Neural progenitor cell (in vitro differentiated cells): ENCODE data around the gene CD300C. TPM values are rescaled to one million over a fixed set of nuclear protein-coding genes. Genes with fewer than 3 reads are reported as not detected.
A peak's percentile ranks its signal among the peaks of the same experiment; 100 is the strongest.

ENCODE experiments used
- DNase-seq: peaks from one replicate; pipeline ENCODE4 v3.0.0-alpha.2; 2016; ENCODE audit warnings: low spot score
- H2AFZ ChIP-seq: fragments of 200-600 bp; sonication (generic); replicated peaks from 2 replicates; pipeline ENCODE4 v1.6.1; 2016; ENCODE audit warnings: antibody characterized with exemption
- H3F3A ChIP-seq: fragments of 200-600 bp; sonication (generic); 2 replicates; pipeline ENCODE4 v1.6.1; 2016; ENCODE audit warnings: antibody characterized with exemption, low read depth
- H3K27ac ChIP-seq: fragments of 200-600 bp; sonication (generic); 2 replicates; pipeline ENCODE4 v1.5.1; 2016; ENCODE audit warnings: mild to moderate bottlenecking
- H3K27me3 ChIP-seq: fragments of 200-600 bp; sonication (generic); 2 replicates; pipeline ENCODE4 v1.6.1; 2016; ENCODE audit warnings: mild to moderate bottlenecking, moderate library complexity
- H3K36me3 ChIP-seq: fragments of 200-600 bp; sonication (generic); 2 replicates; pipeline ENCODE4 v1.5.1; 2016
- H3K4me1 ChIP-seq: fragments of 200-600 bp; sonication (generic); 2 replicates; pipeline ENCODE4 v1.6.1; 2016; ENCODE audit warnings: mixed run types
- H3K4me2 ChIP-seq: fragments of 200-600 bp; sonication (generic); 2 replicates; pipeline ENCODE4 v1.6.1; 2016
- H3K4me3 ChIP-seq: fragments of 200-600 bp; sonication (generic); 2 replicates; pipeline ENCODE4 v1.5.1; 2016
- H3K79me2 ChIP-seq: fragments of 200-600 bp; sonication (generic); 2 replicates; pipeline ENCODE4 v1.6.1; 2016; ENCODE audit warnings: low read depth
- H3K9ac ChIP-seq: fragments of 200-600 bp; sonication (generic); 2 replicates; pipeline ENCODE4 v1.6.1; 2016
- H3K9me3 ChIP-seq: fragments of 200-600 bp; sonication (generic); 2 replicates; pipeline ENCODE4 v1.5.1; 2016; ENCODE audit warnings: low read depth
- H4K20me1 ChIP-seq: fragments of 200-600 bp; sonication (generic); 2 replicates; pipeline ENCODE4 v1.6.1; 2016; ENCODE audit warnings: low read depth
- H3K27ac Mint-ChIP-seq: 3 replicates; pipeline ENCODE4 v1.8.0; 2021; ENCODE audit warnings: mixed read lengths
- H3K27me3 Mint-ChIP-seq: 2 replicates; pipeline ENCODE4 v1.8.0; 2022; ENCODE audit warnings: low read depth, mild to moderate bottlenecking, inconsistent platforms, moderate library complexity, mixed read lengths; ENCODE audit not compliant: insufficient read depth
- H3K36me3 Mint-ChIP-seq: 3 replicates; pipeline ENCODE4 v1.8.0; 2021; ENCODE audit warnings: mixed read lengths
- H3K4me1 Mint-ChIP-seq: 3 replicates; pipeline ENCODE4 v1.8.0; 2021; ENCODE audit warnings: mixed read lengths
- H3K4me3 Mint-ChIP-seq: 3 replicates; pipeline ENCODE4 v1.8.0; 2021; ENCODE audit warnings: mild to moderate bottlenecking, moderate library complexity, mixed read lengths
- H3K9me3 Mint-ChIP-seq: 3 replicates; pipeline ENCODE4 v1.8.0; 2020; ENCODE audit warnings: mixed read lengths
- EZH2 ChIP-seq: fragments of 200-600 bp; sonication (generic); IDR thresholded peaks from 2 replicates; pipeline ENCODE4 v1.6.1; 2017; ENCODE audit warnings: antibody characterized with exemption, mild to moderate bottlenecking, moderate library complexity
- EZH2phosphoT487 ChIP-seq: fragments of 200-600 bp; sonication (generic); IDR thresholded peaks from 2 replicates; pipeline ENCODE4 v1.6.1; 2017; ENCODE audit warnings: antibody characterized with exemption
- total RNA-seq: library from RNA; depleted of rRNA; stranded (reverse); fragments of >200 nt; gene quantifications from 2 replicates; pipeline ENCODE4 v1.2.3, GENCODE V29; 2015; ENCODE audit warnings: low replicate concordance
- TF ChIP-seq, protein P1 (sequence below): fragments of 200-600 bp; sonication (generic); IDR thresholded peaks from 2 replicates; pipeline ENCODE4 v1.5.1; 2017; ENCODE audit warnings: antibody characterized with exemption, mild to moderate bottlenecking

The CD300C gene
- total RNA-seq, 1 donor from 2014 or later, result not detected

- H3K9me3 Mint-ChIP-seq, result no peaks in the 10 kb centered on the region
- H3K4me3 Mint-ChIP-seq, result no peak overlapping the region
Measured at GRCh38 chr17:74497471-74497870, 48.4 kb downstream of the CD300C start.

DNA sequence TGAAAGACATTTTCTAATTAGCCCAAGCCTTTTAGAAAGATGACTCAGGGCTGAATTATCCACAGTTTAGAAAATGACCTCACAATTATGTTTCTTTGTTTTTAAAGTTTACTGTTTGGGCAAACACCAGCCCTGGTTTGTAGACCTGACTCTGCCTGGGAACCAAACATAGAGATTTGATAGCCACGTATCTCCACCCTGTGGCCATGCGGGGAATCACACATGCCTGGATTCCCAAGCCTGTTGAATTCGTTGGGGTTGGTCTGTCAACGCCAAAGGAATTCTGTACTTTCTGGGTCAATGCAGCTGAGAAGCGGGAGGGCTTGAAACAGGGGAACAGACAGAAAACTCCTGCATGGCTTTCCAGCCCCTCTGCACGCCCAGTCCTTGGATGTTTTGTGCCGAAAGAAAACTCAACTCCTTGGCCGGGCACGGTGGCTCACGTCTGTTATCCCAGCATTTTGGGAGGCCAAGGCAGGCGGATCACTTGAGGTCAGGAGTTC is 52.5 kb downstream of the CD300C start:
- TF ChIP-seq, protein P1, sequence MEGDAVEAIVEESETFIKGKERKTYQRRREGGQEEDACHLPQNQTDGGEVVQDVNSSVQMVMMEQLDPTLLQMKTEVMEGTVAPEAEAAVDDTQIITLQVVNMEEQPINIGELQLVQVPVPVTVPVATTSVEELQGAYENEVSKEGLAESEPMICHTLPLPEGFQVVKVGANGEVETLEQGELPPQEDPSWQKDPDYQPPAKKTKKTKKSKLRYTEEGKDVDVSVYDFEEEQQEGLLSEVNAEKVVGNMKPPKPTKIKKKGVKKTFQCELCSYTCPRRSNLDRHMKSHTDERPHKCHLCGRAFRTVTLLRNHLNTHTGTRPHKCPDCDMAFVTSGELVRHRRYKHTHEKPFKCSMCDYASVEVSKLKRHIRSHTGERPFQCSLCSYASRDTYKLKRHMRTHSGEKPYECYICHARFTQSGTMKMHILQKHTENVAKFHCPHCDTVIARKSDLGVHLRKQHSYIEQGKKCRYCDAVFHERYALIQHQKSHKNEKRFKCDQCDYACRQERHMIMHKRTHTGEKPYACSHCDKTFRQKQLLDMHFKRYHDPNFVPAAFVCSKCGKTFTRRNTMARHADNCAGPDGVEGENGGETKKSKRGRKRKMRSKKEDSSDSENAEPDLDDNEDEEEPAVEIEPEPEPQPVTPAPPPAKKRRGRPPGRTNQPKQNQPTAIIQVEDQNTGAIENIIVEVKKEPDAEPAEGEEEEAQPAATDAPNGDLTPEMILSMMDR, result peak; percentile 90
- no peak for TF ChIP-seq EZH2phosphoT487
- H3K4me3 Mint-ChIP-seq, result no peak overlapping the region
- peaks cover 3% of the 10 kb centered on the region for H3K4me1 Mint-ChIP-seq
- Histone ChIP-seq H3K27me3 (no peaks in the 10 kb centered on the region), H3K4me2 (no peak overlapping the region), H2AFZ (no peak overlapping the region), H3F3A (no peaks in the 10 kb centered on the region), H3K9me3 (no peaks in the 10 kb centered on the region), H3K9ac (no peak overlapping the region), H4K20me1 (no peaks in the 10 kb centered on the region), H3K27ac (no peak overlapping the region), H3K36me3 (no peaks in the 10 kb centered on the region), H3K79me2 (no peaks in the 10 kb centered on the region), H3K4me1 (no peaks in the 10 kb centered on the region), H3K4me3 (no peak overlapping the region)
- H3K27ac Mint-ChIP-seq, result no peak overlapping the region
- H3K36me3 Mint-ChIP-seq, result no peaks in the 10 kb centered on the region
- H3K27me3 Mint-ChIP-seq, result peaks cover 3% of the 10 kb centered on the region
- DNase-seq, result peak; percentile 87
- peaks cover 4% of the 10 kb centered on the region for H3K9me3 Mint-ChIP-seq

More at GRCh38 chr17:74497471-74497870, 48.4 kb downstream of the CD300C start:
- peaks cover 3% of the 10 kb centered on the region for H3K4me1 Mint-ChIP-seq
- Histone ChIP-seq H3K9ac (no peak overlapping the region), H3K79me2 (no peaks in the 10 kb centered on the region), H3K4me3 (no peak overlapping the region), H3F3A (no peaks in the 10 kb centered on the region), H3K4me2 (no peak overlapping the region), H3K27me3 (peaks cover 1% of the 10 kb centered on the region), H3K9me3 (no peaks in the 10 kb centered on the region), H3K27ac (no peak overlapping the region), H2AFZ (no peak overlapping the region), H4K20me1 (no peaks in the 10 kb centered on the region), H3K36me3 (no peaks in the 10 kb centered on the region), H3K4me1 (no peaks in the 10 kb centered on the region)
- no peaks in the 10 kb centered on the region for H3K36me3 Mint-ChIP-seq
- peaks cover 4% of the 10 kb centered on the region for H3K27me3 Mint-ChIP-seq
- H3K27ac Mint-ChIP-seq, result no peak overlapping the region
- TF ChIP-seq EZH2, result no peak
- TF ChIP-seq, protein P1, result no peak
- TF ChIP-seq EZH2phosphoT487, result no peak
- DNase-seq, result no peak

DNA sequence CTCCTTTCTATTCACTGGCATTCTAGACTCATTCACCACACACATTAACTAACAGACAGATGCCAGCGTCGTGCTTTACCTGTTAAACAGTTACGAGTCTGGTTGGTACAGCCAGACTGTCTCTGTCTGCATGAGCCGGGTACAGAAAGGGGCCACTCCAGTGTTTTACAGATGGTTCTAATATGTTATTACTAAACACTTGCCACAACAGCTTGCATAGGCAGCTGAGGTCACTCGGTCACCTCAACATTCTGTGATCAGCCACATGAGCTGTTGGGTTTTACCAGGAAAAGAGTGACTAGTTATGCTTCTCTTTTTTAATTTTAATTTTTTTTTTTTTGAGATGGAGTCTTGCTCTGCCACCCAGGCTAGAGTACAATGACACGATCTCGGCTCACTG is 54.3 kb downstream of the CD300C start:
- Histone ChIP-seq H4K20me1 (no peaks in the 10 kb centered on the region), H3K4me1 (no peaks in the 10 kb centered on the region), H3F3A (no peaks in the 10 kb centered on the region), H3K27ac (no peak overlapping the region), H3K36me3 (no peaks in the 10 kb centered on the region), H3K9ac (no peak overlapping the region), H3K79me2 (no peaks in the 10 kb centered on the region), H3K9me3 (no peaks in the 10 kb centered on the region), H2AFZ (no peak overlapping the region), H3K4me2 (no peak overlapping the region), H3K4me3 (no peak overlapping the region), H3K27me3 (no peaks in the 10 kb centered on the region)
- Mint-ChIP-seq H3K4me1 (peaks cover 3% of the 10 kb centered on the region), H3K4me3 (no peak overlapping the region), H3K27me3 (peaks cover 3% of the 10 kb centered on the region), H3K27ac (no peak overlapping the region), H3K9me3 (peaks cover 11% of the 10 kb centered on the region), H3K36me3 (no peaks in the 10 kb centered on the region)
- DNase-seq, result no peak
- no peak for TF ChIP-seq EZH2phosphoT487
- TF ChIP-seq EZH2, result no peak
- TF ChIP-seq, protein P1, result no peak

Other genes starting within 250 kb of the CD300C start
- gene KIF19, start 219.9 kb downstream of the CD300C start, total RNA-seq, result 0.15 and 0.62 TPM in 2 replicates
- 10.8 and 36.8 TPM in 2 replicates for gene BTBD17, start 184.2 kb downstream of the CD300C start, total RNA-seq
- 0.93 TPM in 1 of 2 replicates, not detected in the other for gene GPR142, start 178.6 kb downstream of the CD300C start, total RNA-seq
- 13.5 and 42.0 TPM in 2 replicates for gene GPRC5C, start 114.0 kb downstream of the CD300C start, total RNA-seq
- gene CD300A, start 79.5 kb downstream of the CD300C start, total RNA-seq, result 0.28 TPM in 1 of 2 replicates, not detected in the other
- not detected in 2 replicates for gene CD300LB, start 14.6 kb downstream of the CD300C start, total RNA-seq
- gene CD300H, start 21.4 kb upstream of the CD300C start, total RNA-seq, result not detected in 2 replicates
- gene CD300LD, start 46.2 kb upstream of the CD300C start, total RNA-seq, result not detected in 2 replicates
- not detected in 2 replicates for gene CD300E, start 77.6 kb upstream of the CD300C start, total RNA-seq
- not detected in 2 replicates for gene CD300LF, start 166.8 kb upstream of the CD300C start, total RNA-seq
- 1.5 and 4.3 TPM in 2 replicates for gene RAB37, start 191.1 kb upstream of the CD300C start, total RNA-seq
- 27.1 and 63.8 TPM in 2 replicates for gene NHERF1, start 202.5 kb upstream of the CD300C start, total RNA-seq
- gene NAT9, start 230.2 kb upstream of the CD300C start, total RNA-seq, result 68.9 and 75.3 TPM in 2 replicates